HEK293 (cell line): ENCODE data around the gene METTL2A.
"Not testable (repeated sequence)": the region's sequence is repeated elsewhere in the genome, so short reads cannot be mapped to it uniquely, and the experiment has no call there.

ENCODE experiments used
- ZFP37 ChIP-seq: fragments of 450-650 bp; formaldehyde crosslinking; IDR thresholded peaks from 2 replicates; pipeline ENCODE4 v1.5.1; 2016; ENCODE audit warnings: missing biosample characterization, missing genetic modification characterization
- ZNF114 ChIP-seq: fragments of 450-650 bp; formaldehyde crosslinking; IDR thresholded peaks from 2 replicates; pipeline ENCODE4 v1.5.0; 2017; ENCODE audit warnings: missing biosample characterization, missing genetic modification characterization
- ZNF184 ChIP-seq: fragments of 450-650 bp; IDR thresholded peaks from 2 replicates; pipeline ENCODE4 v1.5.1; 2018; ENCODE audit warnings: missing biosample characterization, mild to moderate bottlenecking, missing genetic modification characterization
- ZNF391 ChIP-seq: fragments of 450-650 bp; formaldehyde crosslinking; IDR thresholded peaks from 2 replicates; pipeline ENCODE4 v1.5.1; 2016; ENCODE audit warnings: low read depth, missing biosample characterization, missing genetic modification characterization, borderline replicate concordance
- ZNF776 ChIP-seq: fragments of 450-650 bp; formaldehyde crosslinking; IDR thresholded peaks from 2 replicates; pipeline ENCODE4 v1.5.0; 2017; ENCODE audit warnings: missing biosample characterization, missing genetic modification characterization, borderline replicate concordance
- TF ChIP-seq, protein P1 (sequence below): fragments of 450-650 bp; formaldehyde crosslinking; IDR thresholded peaks from 2 replicates; pipeline ENCODE4 v1.5.1; 2016; ENCODE audit warnings: missing biosample characterization, missing genetic modification characterization
- TF ChIP-seq, protein P2 (sequence below): fragments of 450-650 bp; formaldehyde crosslinking; IDR thresholded peaks from 2 replicates; pipeline ENCODE4 v1.5.1; 2016; ENCODE audit warnings: missing biosample characterization, missing genetic modification characterization

GRCh38 chr17:62494073-62494472, 70.4 kb downstream of the METTL2A start:
- TF ChIP-seq ZNF114 (tag by site-specific recombination); ZFP37; ZNF776 (tag by site-specific recombination); ZNF391 (tag by site-specific recombination); ZNF184: not testable (repeated sequence)
- TF ChIP-seq, protein P1, sequence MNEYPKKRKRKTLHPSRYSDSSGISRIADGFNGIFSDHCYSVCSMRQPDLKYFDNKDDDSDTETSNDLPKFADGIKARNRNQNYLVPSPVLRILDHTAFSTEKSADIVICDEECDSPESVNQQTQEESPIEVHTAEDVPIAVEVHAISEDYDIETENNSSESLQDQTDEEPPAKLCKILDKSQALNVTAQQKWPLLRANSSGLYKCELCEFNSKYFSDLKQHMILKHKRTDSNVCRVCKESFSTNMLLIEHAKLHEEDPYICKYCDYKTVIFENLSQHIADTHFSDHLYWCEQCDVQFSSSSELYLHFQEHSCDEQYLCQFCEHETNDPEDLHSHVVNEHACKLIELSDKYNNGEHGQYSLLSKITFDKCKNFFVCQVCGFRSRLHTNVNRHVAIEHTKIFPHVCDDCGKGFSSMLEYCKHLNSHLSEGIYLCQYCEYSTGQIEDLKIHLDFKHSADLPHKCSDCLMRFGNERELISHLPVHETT (tag by site-specific recombination) = not testable (repeated sequence)
- TF ChIP-seq, protein P2, sequence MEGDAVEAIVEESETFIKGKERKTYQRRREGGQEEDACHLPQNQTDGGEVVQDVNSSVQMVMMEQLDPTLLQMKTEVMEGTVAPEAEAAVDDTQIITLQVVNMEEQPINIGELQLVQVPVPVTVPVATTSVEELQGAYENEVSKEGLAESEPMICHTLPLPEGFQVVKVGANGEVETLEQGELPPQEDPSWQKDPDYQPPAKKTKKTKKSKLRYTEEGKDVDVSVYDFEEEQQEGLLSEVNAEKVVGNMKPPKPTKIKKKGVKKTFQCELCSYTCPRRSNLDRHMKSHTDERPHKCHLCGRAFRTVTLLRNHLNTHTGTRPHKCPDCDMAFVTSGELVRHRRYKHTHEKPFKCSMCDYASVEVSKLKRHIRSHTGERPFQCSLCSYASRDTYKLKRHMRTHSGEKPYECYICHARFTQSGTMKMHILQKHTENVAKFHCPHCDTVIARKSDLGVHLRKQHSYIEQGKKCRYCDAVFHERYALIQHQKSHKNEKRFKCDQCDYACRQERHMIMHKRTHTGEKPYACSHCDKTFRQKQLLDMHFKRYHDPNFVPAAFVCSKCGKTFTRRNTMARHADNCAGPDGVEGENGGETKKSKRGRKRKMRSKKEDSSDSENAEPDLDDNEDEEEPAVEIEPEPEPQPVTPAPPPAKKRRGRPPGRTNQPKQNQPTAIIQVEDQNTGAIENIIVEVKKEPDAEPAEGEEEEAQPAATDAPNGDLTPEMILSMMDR (tag by site-specific recombination) = not testable (repeated sequence)
